Lower leg skin (tissue), 4 donors: Measurements from ENCODE around the gene PHF11. TPM values are rescaled to one million over a fixed set of nuclear protein-coding genes. Genes with fewer than 3 reads are reported as not detected.

ENCODE experiments used
- DNase-seq, 2 donors: peaks; one replicate each; pipeline ENCODE4 v3.0.0-alpha.2; 2019; ENCODE audit warnings: low spot score in 2 of 2
- H3K4me3 ChIP-seq: fragments of 200-600 bp; sonication (generic); 2 replicates; pipeline ENCODE4 v1.5.1; 2017; ENCODE audit warnings: mild to moderate bottlenecking, low read depth; ENCODE audit not compliant: poor library complexity, severe bottlenecking
- POLR2A ChIP-seq, 2 donors: fragments of 450-650 bp; IDR thresholded peaks; one replicate each; pipeline ENCODE4 v1.6.1; 2016 to 2017; ENCODE audit warnings: antibody characterized with exemption in 2 of 2, mild to moderate bottlenecking in 1 of 2, moderate library complexity in 1 of 2
- WGBS, 2 donors: methylation state at CpG; one replicate each; pipeline ENCODE4 v1.1.5; 2018; 5-methylcytosine and 5-hydroxymethylcytosine counted together
- intact Hi-C: fragments of 100-400 bp; cut with DNase I; formaldehyde crosslinking; loops from one replicate; pipeline ENCODE4 v1.15.0; 2023; ENCODE audit warnings: low total_unique reads
- total RNA-seq, 4 donors: library from RNA; depleted of rRNA; stranded (reverse); fragments of >200 nt; gene quantifications; one replicate each; pipeline ENCODE4 v1.1.0, GENCODE V29; 2016
- TF ChIP-seq, protein P1 (sequence below), 3 donors: fragments of 450-650 bp; IDR thresholded peaks; one replicate each; pipeline ENCODE4 v1.5.1; 2016; ENCODE audit warnings: antibody characterized with exemption in 3 of 3, mild to moderate bottlenecking in 3 of 3, moderate library complexity in 2 of 3

Gene PHF11
- total RNA-seq, 4 donors from 2014 or later = 21.2 to 49.4 (median 32.0) TPM

DNA sequence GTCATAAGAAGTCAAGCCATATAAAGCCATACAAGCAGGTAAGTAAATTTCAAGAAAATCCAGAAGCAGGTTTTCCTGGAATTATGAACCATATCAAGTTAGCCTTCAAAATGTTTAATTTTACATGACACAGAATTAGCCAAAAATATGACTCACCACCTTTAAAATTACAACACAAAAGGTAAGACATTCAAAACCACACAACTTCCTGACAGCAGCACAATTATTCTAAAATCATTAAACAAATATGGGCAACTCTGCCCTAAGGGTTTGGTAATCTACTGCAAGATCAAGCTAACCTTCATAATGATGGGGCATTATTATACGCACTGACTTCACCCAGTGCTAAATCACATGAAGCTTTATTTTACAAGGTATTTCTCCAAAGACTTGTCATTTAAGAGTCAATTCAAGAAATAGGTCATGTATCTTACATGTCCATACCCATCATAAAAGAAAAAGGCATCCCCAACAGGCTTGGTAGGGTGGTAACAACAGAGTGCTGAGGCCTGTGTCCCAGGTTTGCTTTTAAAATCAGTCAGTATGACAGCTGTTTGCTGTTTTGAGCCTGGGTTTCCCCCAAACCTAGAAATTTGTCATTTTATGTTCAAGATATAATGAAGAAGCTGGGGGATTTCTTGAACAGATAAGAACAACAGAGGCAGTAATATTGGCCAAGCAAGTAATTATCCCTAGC is 74.4 kb downstream of the PHF11 start:
- H3K4me3 ChIP-seq = no peak overlapping the region
- intact Hi-C loops = no loop called here

DNA sequence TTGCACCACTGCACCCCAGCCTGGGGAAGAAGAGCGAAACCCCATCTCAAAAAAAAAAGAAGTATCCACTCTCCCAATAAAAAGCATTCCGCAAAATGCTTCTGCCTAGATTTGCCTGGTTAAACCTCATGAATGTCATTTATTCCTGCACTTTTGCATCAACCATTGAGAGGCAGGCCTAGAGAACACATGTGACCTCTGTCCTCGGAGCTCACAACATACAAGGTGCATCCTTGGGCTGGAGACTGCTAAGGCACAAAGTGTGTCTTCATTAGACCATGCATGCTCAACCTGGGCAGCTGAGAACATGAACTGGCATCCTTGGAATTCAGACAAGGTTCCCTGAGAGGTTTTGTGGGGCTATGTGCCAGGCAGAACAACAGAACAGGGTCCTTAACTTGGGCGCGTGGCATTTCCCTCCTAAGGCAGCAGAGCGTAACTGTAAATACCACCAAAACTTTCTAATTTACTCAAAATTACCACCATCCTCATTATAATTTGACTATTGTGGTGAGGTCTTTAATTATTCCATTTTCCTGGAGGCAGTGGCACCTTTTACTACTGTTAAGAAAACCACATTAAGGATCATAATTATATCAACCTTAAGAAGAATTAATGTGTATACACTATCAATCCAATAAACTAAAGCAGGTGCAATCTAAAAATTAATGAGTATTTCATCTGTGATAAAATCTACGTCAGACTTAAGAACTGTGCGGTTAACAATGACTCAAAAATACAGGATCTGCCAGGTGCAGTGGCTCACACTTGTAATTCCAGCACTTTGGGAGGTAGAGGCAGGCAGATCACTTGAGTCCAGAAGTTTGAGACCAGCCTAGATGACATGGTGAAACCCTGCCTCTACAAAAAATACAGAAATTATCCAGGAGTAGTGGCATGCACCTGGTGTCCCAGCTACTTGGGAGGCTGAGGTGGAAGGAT is 75.8 kb downstream of the PHF11 start:
- H3K4me3 ChIP-seq = no peak overlapping the region
- no peak for TF ChIP-seq POLR2A (IDR thresholded peaks at IDR 0.05)
- 84 to 92% methylated on average over 8 of the region's 8 CpGs for WGBS, 2 donors
- DNase-seq = no peak
- intact Hi-C loops = no loop called here

More for the DNA sequence above, 74.4 kb downstream of the PHF11 start:
- WGBS, 2 donors = 54 to 59% methylated on average over 1 of the region's 1 CpG
- DNase-seq = no peak
- no peak for TF ChIP-seq POLR2A (IDR thresholded peaks at IDR 0.05)
- TF ChIP-seq, protein P1, sequence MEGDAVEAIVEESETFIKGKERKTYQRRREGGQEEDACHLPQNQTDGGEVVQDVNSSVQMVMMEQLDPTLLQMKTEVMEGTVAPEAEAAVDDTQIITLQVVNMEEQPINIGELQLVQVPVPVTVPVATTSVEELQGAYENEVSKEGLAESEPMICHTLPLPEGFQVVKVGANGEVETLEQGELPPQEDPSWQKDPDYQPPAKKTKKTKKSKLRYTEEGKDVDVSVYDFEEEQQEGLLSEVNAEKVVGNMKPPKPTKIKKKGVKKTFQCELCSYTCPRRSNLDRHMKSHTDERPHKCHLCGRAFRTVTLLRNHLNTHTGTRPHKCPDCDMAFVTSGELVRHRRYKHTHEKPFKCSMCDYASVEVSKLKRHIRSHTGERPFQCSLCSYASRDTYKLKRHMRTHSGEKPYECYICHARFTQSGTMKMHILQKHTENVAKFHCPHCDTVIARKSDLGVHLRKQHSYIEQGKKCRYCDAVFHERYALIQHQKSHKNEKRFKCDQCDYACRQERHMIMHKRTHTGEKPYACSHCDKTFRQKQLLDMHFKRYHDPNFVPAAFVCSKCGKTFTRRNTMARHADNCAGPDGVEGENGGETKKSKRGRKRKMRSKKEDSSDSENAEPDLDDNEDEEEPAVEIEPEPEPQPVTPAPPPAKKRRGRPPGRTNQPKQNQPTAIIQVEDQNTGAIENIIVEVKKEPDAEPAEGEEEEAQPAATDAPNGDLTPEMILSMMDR (IDR thresholded peaks at IDR 0.05) = no peak

Other genes with a start within 250 kb of the PHF11 start
- 1 to 10 TPM in 3 of 4 donors, under 1 TPM in 1; 0.84 to 7.2 (median 1.9) TPM for gene CDADC1, start 248.0 kb upstream of the PHF11 start, total RNA-seq
- 10 to 100 TPM; 14.9 to 31.1 (median 26.3) TPM for gene CAB39L, start 51.9 kb upstream of the PHF11 start, total RNA-seq
- gene SETDB2, start 51.7 kb upstream of the PHF11 start, total RNA-seq = 10 to 100 TPM in 2 of 4 donors, 1 to 10 TPM in 2; 9.3 to 14.4 (median 9.9) TPM
- 10 to 100 TPM in 1 of 4 donors, 1 to 10 TPM in 3; 4.4 to 12.8 (median 6.5) TPM for gene RCBTB1, start 89.6 kb downstream of the PHF11 start, total RNA-seq
- under 1 TPM in 2 of 4 donors, not detected in 2; 0.19 to 0.51 TPM for gene ARL11, start 132.6 kb downstream of the PHF11 start, total RNA-seq
- gene EBPL, start 195.5 kb downstream of the PHF11 start, total RNA-seq = 100 to 1,000 TPM in 2 of 4 donors, 10 to 100 TPM in 2; 76.4 to 125 (median 99.4) TPM